Measurements from ENCODE around the gene TCTN2.

GRCh38 chr12:123696646-123697045 lies 25.7 kb downstream of the TCTN2 start:
- TF ChIP-seq, protein P1, sequence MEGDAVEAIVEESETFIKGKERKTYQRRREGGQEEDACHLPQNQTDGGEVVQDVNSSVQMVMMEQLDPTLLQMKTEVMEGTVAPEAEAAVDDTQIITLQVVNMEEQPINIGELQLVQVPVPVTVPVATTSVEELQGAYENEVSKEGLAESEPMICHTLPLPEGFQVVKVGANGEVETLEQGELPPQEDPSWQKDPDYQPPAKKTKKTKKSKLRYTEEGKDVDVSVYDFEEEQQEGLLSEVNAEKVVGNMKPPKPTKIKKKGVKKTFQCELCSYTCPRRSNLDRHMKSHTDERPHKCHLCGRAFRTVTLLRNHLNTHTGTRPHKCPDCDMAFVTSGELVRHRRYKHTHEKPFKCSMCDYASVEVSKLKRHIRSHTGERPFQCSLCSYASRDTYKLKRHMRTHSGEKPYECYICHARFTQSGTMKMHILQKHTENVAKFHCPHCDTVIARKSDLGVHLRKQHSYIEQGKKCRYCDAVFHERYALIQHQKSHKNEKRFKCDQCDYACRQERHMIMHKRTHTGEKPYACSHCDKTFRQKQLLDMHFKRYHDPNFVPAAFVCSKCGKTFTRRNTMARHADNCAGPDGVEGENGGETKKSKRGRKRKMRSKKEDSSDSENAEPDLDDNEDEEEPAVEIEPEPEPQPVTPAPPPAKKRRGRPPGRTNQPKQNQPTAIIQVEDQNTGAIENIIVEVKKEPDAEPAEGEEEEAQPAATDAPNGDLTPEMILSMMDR (IDR thresholded peaks at IDR 0.05), result no peak
- TF ChIP-seq POLR2AphosphoS5 (IDR thresholded peaks at IDR 0.05; ENCODE audit: insufficient read depth in 1 of 2, low read depth in 1 of 2), result no peak
